Activated CD4-positive, alpha-beta T cell treated with anti-CD3 and anti-CD28 coated beads, Interleukin-2, amount 50 U/mL, for 1 hour (primary cell): ENCODE data around the gene MAGI1.

ENCODE experiments used
- DNase-seq: peaks from one replicate; pipeline ENCODE4 v3.0.0-alpha.2; 2020

Gene MAGI1

DNA sequence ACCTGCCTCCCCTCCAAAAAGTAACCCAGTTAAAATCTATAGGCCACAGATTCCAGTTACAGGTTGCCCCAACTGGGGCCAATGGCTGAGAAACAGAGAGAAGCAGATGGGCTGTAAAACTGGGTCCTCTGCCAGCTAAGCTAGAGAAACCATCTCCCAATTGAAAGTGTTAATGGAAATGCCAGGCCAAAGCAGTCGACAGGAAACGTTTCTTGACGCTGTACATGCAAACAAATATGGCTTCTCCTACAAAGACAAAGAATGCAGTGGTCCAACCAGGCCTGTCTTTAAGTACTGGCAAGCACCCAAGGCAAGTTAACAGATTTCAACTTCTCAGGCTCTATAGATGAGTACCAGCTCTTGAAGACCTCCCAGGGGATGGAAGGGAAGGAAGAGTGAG, 71.3 kb downstream of the MAGI1 start:
- no peak for DNase-seq

DNA sequence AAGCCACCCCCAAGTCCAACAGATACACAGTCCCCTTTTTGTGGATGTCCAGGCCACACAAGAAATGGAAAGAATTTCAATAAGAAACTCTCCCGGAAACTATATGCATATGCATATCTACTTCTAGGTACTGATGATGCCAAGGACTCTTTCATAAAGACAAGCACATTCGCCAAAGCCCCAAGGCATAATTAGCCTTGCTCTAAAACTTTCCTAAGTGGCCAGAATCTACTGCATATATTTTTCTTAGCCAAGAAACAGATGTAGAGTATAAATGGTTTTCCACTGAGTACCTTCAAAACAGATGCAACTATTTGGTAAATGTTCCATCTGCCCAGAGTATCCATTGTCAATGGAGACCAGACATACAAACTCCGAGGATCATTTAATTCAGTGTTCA, 73.9 kb downstream of the MAGI1 start:
- no peak for DNase-seq

DNA sequence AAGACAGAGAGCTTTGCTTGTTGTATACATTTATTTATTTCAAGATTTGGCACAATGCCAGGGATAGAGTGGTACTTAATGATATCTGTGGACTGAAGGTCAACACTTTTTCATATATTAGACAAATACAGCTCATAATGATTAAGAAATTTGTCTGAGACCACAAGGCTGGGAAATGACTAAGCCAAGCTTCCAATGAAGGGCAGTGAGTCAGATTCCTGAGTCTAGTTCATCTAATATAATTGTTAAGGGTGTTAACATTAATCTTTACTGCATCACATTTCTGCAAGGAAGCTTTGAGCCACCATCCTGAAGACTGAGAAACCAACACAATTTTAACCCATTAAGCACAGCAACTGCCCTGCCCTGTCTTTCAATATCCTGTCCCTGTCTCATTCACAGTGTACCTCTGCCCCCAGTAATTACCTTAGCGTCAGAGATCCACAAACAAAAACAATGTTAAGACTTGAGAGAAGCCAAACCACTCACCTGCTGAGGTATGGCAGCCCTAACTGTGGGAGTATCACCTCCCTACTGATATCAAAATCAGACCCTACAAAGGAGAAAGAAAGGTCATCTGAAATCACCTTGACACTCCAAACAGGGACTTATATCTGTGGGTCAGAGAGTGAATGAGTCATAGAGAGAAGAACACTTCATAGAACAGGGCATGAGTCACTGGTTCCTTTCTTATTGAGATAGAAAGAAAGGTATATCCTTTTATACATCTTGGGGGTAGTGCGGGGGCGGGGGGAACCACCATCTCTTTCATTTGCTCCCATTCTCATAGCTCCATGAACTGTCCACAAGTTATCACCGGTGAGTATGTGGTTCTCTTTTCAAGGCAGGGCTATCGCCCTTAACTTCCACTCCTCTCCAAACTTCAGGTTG, 74.7 kb downstream of the MAGI1 start:
- DNase-seq = no peak

DNA sequence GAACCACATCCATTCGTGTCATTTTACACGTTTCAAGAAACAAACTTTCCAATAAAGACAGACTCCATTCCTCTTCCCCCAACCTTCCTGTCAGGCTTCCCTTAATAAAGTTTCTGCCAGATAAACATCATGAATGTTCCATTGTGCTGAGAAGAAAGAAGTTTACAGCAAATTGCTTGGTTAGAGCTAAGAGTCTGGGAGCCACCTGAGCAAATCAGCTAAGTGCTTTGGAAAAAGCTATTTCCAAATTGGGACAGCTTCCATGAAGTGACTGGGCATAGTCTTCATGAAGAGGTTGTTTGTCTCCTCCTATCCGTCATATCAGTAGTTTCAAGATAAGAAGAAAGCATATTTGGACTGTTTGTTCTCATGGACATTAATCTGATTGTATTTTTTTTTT, 77.0 kb downstream of the MAGI1 start:
- no peak for DNase-seq

DNA sequence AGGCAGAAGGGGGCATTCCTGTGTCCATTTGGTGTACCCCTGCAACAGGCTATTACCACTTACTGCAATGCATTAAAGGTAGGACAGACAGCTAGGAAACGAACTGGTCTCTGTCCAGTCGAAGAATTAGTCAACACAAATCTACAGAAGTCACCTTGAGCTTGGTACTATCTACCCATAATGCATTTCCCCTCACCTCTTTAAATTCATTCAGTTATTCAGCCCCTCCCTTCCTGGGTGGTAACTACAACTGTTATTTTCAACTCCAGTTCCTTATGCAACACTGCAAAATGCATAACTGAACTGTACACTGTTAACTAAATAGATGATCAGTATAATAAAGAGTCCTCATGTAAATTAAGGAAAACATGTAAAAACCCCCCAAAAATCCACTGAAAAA, 77.6 kb downstream of the MAGI1 start:
- no peak for DNase-seq

DNA sequence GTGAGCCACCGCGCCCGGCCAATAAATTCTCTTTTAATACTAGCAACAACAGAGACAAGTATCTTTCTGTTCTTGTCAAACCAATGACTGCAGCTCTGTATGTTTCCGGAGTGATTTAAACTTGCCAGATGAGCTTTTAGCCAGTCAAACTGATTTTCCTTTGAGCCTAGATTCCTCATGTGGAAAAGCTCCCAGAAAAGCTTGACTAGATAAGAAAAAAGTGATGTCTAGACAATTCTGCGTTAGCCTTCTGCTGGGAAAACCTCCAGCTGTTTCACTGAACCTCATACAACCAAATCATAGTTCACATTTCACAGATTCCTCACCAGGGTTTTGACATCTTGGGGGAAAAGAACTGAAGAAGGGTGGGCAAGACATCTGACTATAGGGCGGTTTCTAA, 78.6 kb downstream of the MAGI1 start:
- DNase-seq = no peak

DNA sequence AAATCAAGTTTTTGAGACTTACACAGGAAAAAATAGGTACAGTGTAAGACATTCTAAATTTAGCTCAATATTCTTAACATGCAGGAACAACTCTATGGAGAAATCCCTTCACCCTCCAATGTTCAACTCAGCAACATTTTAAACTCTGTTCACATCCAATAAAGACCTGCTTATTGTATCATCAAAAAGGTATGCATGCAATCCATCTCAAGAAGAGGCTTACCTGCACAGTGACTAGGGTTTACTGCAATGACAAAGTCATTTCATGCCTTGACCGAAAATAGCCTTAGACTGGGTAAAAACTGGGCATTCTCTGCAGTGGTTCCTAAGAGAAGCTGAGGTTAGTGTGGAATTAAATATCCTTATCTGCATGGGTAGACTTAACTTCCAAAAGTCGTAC, 80.5 kb downstream of the MAGI1 start:
- no peak for DNase-seq

DNA sequence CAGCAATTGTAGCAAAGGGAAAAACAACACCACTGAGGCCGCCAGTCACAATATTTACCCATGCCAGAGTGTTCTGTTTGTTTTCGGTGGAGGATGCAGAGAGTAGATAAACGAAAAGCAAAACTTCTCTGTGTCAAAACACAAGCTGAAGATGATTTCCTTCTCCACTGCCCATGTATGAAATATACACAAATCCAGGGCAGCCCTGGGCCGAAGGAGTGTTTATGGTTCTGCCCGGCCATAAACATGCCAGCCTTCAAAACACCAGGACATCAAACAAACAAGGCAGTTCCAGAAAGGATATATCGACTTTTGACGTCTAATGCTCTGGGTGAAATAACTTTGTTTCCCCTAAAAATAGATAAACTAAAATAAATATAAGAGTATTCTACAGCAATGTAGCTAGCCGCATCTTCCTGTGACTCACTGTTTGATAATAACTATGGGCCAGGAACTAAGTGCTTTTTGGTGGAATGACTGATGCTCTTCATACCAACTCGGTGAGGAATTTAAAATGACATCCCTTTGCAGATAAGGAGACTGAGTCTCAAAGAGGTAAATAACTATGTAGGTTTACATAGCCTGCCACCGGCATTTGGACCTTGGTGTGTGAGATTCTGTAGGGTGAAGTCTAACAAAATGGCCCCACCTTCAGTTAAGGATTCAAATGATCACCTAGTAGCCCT, 82.8 kb downstream of the MAGI1 start:
- no peak for DNase-seq

DNA sequence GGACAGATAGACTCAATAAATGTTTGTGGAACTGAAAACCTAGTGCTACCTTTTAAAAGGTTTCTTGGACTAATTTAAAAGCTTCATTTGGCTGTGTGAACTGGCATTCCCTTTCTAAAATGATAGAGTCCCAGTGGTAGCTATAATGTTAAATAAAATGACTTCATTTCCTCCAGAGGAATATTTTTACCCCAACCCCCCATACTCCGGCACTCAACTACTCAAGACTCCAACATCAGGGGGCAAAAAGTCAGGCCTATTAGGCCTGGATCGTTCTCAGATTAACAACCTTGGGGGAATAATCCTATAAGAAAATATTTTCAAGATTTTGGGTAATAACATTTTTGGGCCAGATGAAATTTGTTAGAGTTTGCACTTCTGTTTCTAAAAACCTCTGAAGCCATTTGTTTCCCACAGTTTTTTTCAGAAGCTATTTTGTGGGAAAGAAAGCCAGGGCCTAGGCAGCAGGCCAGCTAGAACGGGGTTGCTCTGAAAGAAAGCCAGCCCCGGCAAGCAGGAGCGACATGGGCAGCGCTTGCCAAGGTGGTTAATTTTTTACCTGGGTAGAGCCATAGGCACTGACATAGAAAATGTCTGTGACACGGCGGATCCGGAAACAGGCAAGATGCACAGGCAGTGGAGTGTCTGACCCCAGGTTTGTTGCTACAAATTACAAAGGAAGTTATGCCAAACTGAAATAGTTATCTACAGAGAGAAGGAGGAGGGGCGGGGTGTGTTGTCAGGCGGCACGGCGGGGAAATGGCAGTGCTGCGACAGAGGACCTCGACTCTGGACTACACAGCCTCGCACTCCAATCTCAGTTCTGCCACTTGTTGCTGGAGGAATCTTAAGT, 84.6 kb downstream of the MAGI1 start:
- no peak for DNase-seq

DNA sequence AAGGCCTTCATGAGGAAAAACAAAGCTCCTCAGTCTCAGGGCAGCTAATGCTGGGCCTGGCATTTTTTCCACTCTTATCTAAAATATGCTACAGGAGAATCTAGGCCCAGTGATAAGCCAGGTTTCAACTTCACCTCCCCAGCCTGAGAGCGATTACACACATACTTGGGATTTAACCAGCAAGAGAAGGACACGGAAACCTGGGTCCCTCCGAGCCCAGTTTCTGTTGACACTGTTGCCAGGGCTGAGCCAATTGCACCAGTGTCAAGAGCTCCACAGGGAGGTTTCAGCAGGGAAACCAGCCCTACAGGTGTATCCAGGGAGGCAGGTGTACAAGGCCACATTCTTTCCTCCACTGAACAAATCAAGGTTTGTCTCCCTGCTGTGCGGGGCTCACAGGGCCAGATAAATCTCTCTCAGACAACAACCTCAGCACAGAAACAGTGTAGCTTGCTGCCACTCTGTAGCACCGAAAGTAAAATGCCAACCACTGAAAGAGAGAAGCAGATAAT, 85.4 kb downstream of the MAGI1 start:
- DNase-seq = no peak

DNA sequence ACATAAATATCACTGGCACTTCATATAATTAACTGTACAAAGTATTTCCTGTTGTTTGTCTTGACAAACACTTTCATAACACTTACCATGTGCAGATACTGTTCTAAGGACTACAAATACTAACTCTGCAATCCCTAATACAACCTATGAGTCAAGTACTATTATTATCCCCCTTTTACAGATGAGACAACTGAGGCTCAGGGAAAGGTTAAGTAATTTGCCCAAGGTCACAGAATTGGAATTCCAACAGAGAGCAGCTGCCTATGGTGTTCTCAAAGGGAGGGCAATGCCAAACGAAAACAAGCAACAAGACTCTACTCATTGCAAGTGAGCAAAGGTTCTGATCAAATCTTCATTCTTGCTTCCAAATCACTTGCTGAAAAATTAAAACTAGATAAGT, 85.9 kb downstream of the MAGI1 start:
- DNase-seq = no peak

DNA sequence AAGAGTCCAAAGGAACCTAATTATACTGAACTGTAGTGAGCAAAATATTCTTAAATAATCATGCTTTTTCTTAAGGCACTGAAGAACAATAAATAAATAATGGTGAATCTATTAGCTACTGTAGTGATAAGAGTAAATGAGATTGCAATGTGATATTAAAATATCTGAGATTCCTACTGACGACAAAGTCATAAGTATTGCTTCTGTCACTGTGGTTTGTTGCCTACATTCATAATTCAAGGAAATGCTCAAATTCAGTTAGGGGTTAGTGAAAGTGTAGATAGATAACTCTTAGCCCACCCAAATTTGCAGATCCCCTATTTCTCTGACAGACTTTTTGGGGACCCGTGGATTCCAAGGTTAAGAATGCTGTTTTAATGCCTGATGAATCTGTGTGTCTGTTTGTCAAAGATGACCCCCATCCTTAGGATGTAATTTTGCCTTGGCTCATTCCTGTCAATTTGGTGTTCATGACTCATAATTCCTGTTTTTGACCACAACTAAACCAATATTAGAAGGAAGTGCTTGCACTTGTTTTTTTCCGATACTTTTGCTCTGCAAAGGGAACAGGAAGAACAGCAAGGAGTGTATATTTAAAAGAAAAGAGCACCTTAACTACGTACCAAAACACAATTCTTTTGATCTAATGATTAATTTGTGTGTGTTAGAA, 86.7 kb downstream of the MAGI1 start:
- DNase-seq = no peak

DNA sequence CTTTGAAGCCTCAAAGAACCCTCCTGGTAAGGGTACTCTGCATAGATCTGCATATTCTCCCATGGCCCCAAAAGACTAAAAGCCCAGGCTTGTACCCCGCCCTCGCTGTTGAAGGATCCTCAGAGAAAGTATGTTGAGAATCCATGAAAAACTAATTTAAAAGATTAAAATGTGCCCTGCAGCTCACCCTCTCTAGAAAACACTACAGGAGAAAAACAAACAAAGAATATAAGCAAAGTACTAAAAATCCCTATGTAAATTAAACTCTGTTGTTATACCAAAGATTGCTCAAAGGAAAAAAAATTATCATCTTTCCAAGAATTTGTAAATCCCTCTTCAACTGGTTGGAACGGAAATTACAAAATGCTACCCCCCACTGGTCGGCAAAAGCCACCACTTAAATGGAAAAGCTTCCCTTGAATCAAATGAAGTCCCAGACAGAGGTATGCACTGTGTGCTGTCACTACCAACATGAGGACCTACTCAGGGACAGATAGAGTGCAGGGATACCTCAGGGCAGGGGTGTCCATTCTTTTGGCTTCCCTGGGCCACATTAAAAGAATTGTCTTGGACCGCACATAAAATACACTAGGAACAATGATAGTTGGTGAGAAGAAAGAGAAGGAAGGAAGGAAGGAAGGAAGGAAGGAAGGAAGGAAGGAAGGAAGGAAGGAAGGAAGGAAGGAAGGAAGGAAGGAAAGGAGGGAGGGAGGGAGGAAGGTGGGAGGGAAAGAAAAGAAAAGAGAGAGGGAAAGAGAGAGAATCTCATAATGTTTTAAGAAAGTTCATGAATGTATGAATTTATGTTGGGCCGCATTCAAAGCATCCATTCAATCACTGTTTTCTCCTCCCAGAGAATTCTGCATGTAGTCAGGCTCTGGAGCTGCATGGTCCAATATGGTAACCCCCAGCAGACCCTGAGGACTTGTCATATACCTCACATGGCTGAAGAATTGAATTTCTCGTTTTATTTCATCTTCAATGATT, 88.1 kb downstream of the MAGI1 start:
- DNase-seq = no peak

DNA sequence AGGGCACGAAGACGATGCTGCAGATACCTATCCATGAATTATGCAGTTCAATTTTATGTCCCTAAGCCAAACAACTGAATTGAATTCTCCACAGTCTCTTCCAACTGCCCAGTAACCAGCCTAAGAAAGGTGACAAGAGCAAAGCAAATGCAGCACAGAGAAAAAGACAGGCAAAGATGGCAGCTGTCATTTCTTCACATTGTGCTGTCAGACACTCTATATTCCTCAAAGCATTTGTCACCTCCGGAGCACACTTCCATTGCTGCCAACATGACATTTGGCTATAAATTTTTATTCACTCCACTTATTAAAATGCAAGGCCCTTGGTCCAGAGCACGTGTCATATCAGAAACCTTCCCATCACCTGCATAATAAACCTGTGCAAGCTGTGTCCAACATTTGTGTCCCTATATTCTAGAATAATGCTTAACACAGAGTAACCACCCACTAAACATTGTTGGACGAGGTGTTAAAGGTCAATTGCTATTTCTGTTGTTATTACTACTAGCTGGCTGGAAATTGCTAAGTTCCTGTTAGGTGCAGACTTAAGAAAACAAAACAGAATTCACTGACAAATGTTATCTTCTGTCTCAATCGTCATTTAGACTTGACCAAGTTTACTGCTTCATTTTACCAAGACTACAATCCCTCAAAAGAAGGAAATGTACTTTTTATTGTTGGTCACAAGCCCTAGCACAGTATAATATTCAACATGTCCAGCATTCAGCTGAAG, 89.7 kb downstream of the MAGI1 start:
- DNase-seq = no peak

DNA sequence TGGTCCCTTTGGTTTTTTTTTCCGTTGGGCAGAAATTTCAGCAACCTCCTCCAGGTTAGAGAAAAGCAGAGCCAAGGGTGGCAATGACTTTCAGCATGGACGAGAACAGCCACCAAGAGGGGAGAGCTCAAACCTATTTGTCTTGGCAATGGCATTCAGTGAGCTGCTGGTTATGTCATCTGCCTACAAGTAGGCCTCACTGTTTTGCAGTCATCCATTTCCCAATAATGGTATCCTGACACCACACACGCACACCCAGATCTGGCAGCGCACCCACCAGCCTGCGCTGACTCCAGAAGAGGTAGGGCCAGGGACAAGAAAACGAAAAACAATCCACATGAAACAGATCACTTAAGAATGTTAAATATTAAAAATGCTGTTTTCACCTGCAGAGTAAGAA, 92.3 kb downstream of the MAGI1 start:
- DNase-seq = no peak

DNA sequence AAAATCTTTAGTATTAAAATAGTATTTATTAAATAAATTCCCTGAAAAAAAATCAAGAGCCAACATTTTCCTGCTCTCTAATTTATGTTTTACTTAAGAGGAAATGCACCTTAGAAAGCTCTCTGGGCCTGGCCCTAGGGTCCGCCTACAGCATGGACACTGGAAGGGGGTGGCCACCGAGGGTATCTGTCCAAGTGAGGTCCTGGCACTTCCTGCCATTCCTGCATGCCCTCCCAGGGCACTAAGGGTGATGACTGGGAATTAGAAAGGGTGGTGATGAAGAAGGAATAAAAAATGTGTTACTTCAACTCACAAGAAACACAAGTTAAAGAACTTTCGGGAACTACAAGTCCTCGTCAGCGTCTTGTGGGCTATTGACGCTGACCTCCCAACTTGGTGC, 92.8 kb downstream of the MAGI1 start:
- DNase-seq = no peak

DNA sequence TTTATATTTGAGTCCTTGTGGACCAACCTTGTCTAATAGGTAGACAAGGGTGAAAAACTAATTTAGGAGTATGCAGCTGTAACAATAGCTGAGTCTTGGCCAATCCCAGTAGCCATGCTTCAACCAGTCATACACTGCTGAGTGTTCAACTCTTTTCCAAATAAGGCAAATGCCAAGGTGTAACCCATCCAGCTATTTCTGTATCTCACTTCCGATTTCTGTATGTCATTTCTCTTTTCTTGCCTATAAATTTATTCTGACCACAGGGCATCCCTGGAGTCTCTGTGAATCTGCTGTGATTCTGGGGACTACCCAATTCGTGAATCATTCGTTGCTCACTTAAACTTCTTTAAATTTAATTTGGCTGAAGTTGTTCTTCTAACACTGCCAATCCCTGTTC, 93.2 kb downstream of the MAGI1 start:
- DNase-seq = no peak

DNA sequence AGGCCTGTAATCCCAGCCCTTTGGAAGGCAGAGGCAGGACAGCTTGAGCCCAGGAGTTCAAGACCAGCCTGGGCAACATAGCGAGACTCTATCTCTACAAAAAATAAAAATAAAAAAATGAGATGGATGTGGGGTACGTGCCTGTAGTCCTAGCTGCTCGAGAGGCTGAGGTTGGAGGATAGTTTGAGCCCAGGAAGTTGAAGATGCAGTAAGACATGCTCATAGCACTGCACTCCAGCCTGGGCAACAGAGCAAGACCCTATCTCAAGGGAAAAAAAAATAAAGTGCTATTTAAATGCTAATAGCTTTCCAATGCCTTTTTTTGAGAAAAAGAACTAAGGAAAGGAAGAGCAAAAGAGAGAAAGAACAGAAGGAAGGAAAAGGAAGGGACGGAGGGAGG, 94.5 kb downstream of the MAGI1 start:
- DNase-seq = no peak

DNA sequence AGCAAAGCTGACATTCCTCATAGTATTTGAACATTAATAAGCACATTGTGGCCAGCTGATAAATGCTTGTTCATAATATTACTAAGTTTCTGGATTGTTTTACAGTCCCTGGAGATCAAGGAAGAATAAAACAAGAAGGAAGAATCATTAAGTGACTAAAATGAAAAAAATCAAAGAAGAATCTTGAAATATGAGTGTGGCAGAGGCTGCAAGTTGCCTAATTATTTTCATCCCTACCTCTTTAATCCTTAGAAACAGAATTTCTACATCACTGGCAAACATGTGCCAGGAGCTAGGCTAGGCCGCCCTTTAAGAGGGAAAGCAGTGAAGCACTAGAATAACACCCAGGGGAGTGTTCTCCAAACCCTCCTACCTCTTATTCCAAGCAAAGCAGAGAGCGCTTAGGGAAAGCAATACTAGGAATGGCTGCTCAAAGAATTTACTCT, 98.9 kb downstream of the MAGI1 start:
- no peak for DNase-seq

DNA sequence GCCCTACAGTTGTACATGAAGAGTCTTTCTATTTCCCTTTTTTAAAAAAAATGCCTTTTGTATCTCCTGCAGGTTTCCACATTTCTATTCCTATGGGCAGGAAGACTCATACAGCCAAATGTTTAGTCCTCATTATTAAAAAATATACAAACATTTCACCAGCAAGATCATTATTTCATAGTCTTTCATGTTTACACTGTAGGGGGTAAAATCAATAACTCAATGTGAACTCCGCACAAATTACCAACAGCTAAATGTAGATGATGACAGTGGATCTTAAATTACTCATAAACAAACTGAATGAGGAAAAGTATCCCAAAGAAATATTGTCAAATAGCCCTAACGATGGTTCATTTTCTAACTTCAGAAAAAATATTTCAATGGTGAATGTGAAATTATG, 99.5 kb downstream of the MAGI1 start:
- DNase-seq = no peak

DNA sequence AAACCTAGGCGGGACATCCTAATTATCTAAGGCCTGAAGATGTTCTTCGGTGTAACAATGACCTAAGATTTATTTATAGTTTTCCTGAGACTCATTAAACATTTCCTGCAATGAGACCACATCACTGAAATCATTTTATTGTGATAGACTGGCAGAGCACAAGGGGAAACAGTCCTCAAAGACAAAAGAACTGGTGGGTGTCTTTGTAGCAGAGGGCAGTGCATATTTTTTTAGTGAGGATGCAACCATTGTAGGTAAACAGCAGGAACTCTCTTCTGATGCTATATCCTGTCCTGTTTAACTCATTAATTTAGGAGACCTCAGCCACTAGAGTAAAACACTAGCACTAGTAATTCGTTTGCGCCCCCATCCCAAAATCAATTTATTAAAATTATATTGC, 100.0 kb downstream of the MAGI1 start:
- DNase-seq = no peak
